Medulla oblongata (tissue), 1 donor: ENCODE measurements around the gene DGKB.

ENCODE experiments used
- DNase-seq: peaks from one replicate; pipeline ENCODE4 v3.0.0-alpha.2; 2015; ENCODE audit errors: extremely low spot score

Gene DGKB

DNA sequence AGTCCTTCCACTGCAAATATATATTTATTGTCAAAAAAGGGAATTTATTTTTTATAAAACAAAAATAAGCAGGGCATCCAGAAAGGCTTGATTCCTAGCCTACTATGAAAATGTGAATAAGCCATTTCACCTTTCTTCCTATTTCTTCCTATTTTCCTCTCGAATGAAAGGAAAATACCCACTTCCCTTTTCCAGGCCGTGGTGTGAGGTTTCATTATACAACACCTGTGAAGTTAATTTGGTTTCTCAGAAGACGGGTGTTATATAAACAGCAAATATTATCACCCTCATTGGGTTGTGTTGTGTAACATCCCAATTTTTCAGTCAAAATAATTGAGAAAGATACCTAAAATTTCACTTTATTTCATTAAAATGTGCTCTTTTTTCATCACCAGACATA is 214.3 kb downstream of the DGKB start:
- no peak for DNase-seq

DNA sequence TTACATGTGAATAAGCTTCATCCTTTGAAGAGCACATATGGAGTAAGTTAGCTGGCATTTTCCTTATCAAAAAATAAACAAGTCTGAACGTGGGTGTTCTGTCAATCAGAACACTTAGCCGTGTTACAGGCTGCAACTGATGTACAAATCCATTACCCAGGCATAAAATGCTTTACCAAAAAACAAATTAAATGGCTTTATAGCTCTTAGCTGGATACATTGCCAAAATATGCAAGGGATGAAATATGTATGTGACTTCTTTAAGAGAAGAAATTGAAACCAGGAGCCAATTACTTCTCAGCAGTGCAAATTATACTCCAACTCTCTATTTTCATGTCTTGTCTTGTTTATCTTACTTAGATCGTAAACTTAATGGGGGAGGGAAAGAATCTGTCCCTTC is 214.8 kb downstream of the DGKB start:
- DNase-seq = no peak

DNA sequence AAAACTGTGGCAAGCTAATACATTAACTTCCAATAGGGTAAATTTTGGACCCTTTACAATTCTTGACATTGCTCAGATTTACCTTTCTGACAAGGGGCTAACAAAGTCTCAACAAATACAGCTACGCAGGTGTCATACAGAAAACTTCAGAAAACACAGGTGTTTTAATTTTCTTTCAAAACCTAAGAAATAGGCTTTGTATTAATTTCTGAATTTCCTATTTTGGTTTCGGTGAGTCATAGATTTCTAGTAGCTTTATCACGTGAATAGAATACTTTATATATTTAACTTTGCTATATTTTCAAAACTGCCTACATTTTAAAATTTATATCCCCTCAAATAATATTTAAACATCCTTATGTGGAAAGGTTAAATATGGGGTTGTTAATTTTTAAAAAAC is 215.3 kb downstream of the DGKB start:
- DNase-seq = no peak

DNA sequence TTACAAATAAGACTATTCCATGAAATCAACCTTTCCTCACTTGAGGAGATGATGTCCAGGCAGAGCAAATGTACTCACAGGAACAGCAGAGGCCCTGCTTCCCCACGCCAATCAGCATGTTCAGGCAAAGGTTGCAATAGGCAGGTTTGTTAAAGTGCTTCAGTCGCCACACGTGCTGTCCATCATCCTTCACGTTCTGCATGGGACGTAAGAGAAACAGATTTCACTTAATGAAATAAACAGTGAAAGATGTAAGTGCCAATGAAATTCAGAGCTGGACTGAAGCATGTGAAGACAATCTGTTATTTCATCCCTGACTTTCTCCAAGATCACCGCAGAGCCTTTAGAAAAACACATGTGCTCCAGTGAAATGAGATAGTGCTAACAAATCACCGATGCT is 217.4 kb downstream of the DGKB start:
- no peak for DNase-seq

DNA sequence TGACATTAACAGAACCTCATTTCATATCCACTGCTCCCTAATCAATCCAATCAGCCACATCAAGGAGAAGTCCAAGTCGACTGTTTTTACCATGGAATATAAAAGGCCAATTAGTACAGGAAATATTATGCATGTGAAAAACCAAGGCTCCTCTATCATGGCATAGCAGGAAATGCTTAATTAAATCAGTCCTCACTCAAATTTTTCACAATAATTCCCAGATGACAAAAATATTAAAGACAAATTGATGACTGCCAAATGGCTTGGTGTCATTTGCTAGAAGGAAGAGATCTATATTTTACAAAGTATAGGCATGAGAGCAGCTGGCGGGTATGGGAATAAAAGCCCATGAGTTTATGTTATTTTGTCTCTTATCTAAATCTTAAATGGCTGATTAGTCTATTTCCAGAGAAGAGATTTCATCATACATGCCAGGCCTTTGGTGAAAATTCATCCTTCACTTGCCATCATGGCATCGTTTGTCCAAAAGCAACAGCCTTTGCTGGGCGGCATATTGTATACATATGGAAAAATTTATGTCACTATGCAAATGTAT is 219.6 kb downstream of the DGKB start:
- no peak for DNase-seq

DNA sequence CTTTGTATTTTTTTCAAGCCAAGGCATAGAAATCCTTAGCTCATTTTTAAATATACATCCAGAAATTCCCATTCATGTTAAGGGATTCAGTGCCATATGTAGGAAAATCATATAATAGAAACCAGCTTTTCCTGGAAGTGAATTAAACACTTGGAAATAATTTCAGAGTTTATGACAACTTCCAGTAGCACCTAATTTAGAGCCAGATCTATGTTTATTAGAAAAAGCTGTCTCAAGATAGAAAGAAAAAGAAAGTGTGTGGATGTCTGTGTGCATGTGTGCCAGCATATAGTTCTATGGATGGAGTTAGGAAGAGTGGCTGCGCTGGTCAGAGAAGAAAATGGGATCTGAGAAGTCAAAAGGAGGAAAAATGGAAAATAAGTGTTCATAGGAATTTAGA is 225.7 kb downstream of the DGKB start:
- no peak for DNase-seq

DNA sequence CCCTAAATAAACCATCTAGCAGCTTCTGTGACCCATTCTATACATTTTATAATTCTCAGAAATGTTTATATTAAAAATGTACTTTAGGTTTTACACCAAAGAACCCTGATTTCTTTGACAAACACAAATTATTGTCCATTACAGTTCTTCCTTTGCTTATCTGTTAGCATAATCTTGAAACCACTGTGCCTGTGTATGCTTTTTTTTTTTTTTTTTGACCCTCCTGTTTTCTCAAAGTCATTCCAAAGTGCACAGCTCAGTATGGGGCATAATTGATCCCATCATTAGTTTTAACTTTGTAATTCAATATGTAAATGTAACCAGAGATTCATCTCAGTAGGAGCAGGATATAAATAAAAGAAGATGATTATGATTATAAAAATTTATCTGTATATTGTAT is 229.3 kb downstream of the DGKB start:
- no peak for DNase-seq

DNA sequence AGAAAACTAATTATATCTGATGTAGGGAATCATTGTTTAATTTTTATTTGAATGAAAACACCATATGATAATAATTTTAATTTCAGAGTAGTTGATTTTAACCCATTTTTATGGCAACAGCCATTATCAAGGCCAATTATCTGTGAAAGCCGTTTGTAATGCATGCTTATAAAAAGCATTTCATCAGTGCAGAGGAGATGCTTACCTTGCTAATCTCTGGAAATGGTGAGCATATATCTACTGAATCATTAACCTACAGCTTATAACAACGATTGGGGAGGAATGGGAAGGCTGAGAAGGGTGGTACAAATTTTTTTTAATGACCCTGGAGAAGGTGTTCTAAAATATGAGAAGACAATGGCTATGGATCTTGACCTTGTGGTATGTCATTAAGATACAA is 235.6 kb downstream of the DGKB start:
- no peak for DNase-seq

DNA sequence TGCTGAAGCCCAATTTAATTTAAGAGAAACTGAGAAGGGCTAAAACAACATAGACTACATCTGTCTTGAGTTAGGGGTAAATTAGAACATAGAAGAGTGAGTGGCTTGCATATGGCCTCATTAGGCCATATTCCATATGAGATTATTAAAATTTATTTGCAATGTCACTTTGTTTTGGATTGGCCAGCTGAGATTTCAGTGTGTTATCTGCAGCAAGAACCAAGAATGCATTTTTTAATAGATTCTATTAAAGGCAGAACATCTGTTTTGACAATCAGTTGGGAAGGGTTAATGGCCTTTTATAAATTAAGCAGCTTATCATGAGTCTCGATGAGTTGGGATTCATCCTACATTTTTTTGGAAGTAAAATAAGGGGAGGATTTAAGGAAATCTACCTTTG is 236.2 kb downstream of the DGKB start:
- DNase-seq = no peak

DNA sequence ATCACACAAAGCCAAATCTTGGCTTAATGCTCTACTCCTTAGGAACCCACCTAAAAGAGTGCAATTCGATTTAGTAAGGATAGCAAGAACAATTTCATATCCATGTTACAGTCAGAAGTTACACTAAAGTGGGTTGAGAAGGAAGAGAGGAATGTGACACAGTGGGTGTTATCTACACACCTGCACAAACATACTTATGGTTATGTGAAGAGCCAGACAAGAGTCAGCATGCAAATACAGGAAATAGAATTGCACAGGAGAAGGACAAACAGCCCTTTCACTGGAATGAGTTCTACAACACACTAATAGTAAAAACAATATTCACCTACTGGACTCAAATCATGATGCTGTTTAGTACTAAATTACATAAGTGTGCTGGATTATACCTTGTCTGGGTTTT is 262.8 kb downstream of the DGKB start:
- DNase-seq = no peak

DNA sequence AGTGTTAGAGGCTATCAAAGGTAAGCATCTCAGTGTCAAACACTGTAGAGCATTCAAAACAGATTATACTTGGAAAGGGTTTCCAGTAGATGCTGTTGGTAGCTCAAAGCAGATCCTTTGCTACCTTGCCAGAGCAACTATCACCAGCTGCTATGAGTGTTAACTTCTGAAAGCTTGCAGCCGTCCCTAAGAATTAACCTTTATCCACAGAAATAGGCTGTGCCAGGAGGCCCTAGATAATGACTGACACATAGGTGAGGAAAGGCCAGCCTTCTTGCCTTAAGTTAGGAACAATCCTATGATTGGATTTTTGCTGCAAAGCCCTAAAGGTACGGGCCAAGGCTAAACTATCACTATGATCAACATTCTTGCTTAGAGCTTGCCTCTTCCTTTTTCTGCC is 263.2 kb downstream of the DGKB start:
- DNase-seq = no peak

DNA sequence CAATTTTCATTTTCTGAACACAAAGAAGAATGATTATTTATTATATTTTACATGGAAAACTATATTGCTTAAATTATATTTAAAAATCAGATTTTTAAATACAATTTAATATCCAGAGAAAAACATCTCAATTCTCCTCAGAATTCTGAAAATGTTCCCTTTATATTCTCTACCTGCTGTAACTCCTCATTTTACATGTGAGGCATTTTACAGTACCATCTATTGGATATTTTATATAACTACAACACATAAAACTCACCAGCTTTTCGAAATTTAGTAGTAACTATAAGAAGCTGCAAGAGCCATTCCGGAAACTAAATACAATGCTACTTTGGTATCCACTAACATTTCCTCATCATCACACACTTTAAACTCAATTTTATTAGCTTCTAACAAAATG is 264.6 kb downstream of the DGKB start:
- DNase-seq = no peak

DNA sequence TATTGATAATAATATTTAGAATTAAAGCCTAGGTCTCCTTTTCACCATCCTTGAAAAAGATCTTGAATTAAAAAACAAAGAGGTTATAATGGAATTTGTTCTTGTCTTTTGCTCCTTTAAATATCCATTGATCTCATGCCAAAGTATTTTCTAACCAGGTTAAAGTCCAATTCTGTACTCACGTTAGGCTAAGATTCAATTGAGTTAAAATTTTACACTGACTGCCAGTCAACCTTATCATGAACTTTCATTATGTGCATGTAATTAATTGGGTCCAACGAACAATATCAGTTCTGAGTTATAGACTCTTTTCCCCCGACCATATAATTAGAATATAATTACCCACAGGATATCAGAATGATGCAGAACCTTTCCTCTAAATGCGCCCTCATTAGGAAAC is 266.6 kb downstream of the DGKB start:
- no peak for DNase-seq

DNA sequence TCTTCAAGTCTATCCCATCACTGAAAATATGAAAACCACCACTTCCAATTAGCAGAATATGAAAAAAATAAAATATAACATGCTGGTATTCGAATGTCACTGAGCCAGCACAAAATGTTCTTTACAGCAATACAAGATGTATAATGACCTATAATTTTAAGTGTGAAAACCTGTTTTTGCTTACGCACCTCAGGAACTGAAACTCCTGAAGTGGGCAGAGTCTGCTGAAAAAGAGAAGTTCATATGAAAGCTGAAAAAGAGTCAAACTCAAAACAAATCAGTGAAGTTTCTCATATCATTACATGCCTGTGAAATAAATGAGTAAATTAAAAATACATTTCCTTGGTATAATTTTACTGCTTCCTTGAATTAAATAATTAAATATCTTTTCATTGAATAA is 272.5 kb downstream of the DGKB start:
- no peak for DNase-seq

DNA sequence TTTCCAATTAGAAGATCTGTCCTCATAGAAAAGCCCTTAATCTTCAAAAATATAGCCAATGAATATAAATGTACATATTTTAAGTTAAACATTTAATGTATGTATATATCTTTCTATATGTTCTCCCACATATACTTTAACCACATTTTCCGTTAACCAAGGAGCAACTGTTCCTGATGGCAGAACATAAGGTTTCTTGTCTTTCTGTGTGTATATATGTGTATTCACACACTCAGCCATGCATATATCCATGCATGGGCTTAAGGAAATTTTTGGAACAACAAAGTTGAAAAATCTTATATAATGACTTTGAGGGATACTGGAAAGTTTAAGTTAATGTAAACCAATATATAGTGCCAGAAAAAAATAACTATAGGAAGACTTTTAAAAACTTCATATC is 274.0 kb downstream of the DGKB start:
- DNase-seq = no peak

DNA sequence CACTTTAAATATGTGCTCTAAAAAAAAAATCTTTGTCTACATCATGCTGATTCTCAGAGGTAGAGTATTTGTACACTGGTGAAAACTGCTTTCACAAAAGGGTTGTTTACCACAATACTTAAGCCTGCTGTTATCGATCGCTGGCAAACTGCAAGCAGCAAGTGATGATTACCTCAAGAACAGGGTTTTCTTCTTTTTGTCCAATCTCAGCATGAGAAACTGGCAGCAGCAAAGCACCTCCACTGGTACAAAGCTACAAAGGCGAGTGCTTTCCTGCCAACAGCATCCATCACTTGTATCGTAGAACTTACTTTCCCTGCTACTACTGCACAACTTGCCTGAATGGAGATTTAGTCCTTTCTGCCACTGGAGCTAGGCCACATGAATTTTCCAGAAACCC is 276.5 kb downstream of the DGKB start:
- DNase-seq = peak; percentile 13

DNA sequence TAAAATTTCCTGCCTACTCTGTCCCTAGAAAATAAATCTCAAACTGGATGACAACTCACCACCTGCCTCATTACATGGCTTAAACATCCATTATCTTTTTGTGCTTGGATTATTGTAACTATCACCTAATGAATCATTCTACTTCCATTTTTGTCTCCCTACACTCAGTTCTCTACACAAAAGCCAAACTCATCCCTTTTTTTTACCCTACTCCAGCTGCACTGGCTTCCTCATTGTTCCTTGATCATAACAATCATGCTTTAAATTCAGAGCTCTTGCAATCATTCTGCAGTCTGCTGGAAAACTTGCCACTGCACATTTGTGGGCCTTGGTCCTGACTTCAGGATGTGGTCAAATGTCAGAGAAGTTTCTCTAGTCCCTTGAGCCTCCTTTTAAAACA is 280.0 kb downstream of the DGKB start:
- DNase-seq = no peak

DNA sequence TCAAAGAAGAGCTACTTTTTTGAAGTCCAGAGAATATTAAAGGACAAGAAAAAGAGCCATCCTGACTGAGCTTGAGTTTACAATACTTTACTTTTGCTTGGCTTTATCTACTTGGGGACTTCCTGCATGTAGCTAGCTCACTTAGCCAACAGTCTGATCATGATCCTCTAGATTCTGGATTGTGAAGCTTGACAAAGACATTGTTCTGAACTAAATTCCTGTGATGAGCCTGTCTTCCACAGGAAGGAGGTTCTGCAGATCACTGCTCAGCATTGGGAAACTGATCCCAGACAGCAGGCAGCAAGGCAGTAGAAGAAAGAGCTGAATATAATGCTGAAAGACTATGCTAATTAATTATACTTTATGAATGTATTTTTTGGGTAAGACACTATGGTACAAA is 296.4 kb downstream of the DGKB start:
- DNase-seq = no peak

DNA sequence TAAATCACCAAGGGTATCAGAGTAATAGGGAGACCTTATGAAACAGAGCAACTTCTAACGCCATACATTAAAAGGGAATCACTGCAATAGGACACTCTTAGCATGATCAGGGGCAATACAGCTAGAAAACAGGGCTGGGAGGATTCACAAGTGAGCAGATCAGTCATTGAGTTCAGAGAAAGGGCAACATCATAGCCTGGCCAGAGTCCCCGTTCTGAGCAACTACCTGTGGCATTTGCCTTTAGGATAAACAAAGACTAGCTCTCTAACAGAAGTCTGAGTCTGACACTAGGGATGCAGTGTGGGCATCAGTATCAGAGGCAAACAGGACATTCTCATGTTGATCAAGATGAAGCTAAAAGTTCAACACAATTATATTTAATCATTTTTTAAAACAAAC is 297.9 kb downstream of the DGKB start:
- no peak for DNase-seq

DNA sequence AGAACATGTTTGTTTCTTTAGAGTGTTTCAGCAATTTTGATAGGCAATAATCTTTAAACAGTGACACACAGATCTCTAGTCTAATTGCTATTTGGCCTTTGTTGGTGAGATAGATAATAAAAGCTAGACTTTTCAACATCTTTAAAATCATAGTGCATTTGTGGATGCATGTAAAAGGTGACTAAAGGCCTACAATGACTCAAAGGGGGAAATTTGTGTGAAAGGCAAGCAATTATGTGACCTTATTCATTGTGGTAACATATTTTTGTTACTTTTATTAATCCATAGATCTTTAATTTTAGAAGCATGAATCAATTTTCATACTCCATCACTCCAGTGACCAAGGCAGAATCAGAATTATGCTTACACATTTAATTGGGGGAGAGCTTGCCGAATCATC is 299.7 kb downstream of the DGKB start:
- no peak for DNase-seq

DNA sequence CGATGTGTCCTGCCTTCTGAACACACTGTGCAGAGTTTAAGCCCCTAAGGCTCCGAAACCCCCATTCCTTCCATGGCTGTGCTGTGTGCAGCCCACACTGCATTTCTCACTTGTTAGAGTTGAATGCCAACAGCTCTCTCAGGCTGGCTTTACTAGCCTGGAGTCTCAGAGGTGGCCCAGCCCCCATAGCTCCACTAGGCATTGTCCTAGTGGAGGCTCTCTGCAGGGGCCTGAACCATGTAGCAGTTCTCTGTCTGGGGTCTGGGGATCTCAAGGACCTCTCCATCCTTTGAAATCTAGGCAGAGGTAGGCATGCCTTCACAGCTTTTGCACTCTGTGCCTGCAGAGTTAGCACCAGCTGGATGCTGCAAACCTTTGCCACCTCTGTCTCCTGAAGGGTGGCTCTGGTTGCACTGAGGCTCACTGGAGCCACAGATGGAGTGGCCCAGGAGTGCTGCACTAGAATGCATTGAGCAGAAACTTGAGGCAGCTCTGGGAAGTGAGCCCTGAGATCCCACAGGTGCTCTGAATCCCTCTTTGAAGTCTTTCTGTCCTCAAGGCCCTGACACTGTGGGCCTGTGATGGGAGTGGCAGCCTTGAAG is 301.7 kb downstream of the DGKB start:
- no peak for DNase-seq

DNA sequence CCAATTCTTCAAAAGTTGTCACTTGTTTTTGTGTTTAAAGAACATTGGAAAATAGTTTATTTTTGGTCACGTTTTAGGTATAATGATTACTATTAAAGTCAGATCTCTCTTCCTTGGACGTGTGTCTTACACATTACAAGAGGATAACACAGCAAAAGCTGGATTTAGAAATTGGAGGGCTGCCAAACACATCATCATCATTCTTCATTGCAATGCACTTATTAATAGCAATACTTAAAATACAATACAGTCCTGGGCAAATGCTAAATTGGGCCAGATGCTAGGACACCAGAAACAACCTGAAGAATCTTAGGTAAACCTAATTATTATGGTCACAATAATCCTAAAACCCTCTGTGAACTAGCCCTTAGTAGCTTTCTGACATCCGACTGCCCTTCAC is 303.6 kb downstream of the DGKB start:
- no peak for DNase-seq

DNA sequence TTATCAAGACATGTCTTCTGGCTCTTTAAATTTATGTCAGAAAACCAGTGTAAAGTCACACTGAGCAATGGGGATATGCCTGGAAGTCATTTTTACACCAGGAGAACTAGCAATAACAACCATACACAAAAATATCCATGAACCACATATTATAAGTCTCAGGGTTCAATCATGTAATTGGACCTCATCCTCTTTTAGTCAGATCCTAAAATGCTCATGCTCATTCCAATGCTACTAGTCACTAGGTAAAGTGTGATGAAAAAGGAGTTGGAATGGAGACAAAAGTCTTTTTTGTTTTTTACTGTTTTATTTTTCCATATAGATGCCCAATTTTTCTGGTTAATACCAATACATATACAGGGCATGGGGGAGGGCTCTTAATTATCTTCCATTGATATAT is 306.1 kb downstream of the DGKB start:
- no peak for DNase-seq

DNA sequence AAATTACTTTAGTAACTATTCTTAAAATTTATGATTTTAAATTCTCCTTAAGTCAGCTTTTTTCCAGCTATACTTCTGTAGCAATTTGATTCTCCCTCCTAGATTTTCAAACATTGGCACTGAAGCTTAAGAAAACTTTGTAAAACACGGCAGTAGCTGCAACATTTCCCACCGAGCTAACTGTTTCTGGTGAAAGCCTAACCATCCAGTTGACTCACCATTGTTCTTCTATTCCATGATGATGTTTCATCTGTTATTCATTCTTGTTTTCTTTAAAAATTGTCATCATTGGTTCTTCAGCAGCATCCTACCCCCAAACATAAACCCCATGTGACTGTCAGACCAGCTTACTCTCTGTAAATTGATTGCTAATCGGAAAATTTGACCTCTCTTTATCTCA is 312.3 kb downstream of the DGKB start:
- DNase-seq = no peak
